Measurements from ENCODE around the gene PRR35.

PRR35 gene

GRCh38 chr16:552171-552570, 8.0 kb upstream of the PRR35 start:
- TF ChIP-seq, protein P1, sequence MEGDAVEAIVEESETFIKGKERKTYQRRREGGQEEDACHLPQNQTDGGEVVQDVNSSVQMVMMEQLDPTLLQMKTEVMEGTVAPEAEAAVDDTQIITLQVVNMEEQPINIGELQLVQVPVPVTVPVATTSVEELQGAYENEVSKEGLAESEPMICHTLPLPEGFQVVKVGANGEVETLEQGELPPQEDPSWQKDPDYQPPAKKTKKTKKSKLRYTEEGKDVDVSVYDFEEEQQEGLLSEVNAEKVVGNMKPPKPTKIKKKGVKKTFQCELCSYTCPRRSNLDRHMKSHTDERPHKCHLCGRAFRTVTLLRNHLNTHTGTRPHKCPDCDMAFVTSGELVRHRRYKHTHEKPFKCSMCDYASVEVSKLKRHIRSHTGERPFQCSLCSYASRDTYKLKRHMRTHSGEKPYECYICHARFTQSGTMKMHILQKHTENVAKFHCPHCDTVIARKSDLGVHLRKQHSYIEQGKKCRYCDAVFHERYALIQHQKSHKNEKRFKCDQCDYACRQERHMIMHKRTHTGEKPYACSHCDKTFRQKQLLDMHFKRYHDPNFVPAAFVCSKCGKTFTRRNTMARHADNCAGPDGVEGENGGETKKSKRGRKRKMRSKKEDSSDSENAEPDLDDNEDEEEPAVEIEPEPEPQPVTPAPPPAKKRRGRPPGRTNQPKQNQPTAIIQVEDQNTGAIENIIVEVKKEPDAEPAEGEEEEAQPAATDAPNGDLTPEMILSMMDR (IDR thresholded peaks at IDR 0.05), result no peak
- no peak for DNase-seq (ENCODE audit: low spot score)
- H3K4me3 ChIP-seq, result no peak overlapping the region
- no peak overlapping the region for H3K27ac ChIP-seq

- TF ChIP-seq, protein P1 (IDR thresholded peaks at IDR 0.05), result no peak
- Histone ChIP-seq H3K27ac (no peak overlapping the region), H3K4me3 (no peak overlapping the region)
- DNase-seq (ENCODE audit: low spot score), result no peak
Measured at GRCh38 chr16:553601-554296, 6.4 kb upstream of the PRR35 start.

DNA sequence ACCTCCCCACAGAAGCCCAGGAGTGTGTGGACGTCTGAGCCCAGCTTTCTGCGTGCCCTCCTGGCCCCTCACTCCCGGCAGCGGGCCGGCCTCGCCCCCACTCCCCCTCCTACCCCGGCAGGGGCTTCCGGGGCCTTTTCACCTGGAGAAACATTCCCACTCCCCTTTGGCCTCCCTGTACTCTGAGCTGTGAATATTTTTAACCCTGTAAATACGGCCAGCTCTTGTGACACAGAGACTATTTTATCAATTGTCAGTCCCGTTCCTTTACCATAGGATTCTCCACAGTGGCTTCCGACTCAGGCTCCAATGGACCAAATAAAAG, 5.9 kb upstream of the PRR35 start:
- H3K4me3 ChIP-seq, result no peak overlapping the region

GRCh38 chr16:554640-555365, 5.4 kb upstream of the PRR35 start:
- Histone ChIP-seq H3K27ac (no peak overlapping the region), H3K4me3 (no peak overlapping the region)
- TF ChIP-seq, protein P1 (IDR thresholded peaks at IDR 0.05), result no peak
- DNase-seq (ENCODE audit: low spot score), result no peak

More for the DNA sequence above, 5.9 kb upstream of the PRR35 start:
- H3K27ac ChIP-seq, result no peak overlapping the region
- TF ChIP-seq, protein P1 (IDR thresholded peaks at IDR 0.05), result no peak
- no peak for DNase-seq (ENCODE audit: low spot score)

DNA sequence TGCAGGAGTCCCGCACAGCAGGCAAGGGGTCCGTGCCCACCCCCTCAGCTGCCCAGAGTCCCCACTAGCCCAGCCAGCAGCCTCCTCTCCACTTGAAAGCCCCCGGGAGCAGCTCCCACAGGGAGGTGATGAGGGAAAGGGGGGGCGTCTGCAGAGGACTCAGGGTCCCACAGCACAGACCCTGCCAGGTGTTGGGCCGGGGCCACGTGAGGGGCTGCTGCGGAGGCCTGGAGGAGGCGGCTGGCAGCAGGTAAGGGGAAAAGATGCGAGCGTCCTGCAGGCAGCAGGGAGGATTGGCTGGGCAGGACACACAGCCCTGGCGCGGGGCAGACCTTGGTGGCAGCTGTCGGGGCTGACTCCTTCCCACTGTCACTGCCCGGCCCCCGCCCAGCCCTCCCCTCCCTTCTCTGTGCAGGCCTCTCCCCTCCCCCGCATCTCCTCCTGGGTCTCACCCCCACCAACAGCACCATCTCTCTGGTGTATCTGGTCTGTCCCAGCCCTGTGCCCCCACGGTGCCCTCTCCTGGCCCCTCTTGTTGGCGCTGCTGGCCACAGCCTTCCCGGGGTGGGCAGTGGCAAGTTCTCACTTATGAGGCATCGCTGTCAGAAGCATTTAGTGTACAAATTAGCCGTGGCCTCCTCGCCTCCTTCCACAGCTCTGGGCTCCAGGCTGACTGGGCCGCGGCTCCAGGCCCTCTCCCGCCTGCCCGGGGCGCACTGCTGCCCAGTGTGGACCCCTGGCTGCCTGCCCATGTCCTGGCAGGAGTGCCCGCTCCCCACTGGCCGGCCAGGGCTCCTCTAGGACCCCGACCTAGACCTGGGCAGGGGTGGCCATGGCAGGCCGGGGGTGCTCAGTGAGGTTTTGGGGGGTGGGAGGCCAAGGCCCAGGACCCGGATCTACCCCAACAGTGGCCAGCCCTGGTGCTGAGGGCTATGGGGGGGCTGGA, 4.4 kb upstream of the PRR35 start:
- no peak for DNase-seq (ENCODE audit: low spot score)
- no peak overlapping the region for H3K27ac ChIP-seq
- H3K4me3 ChIP-seq, result no peak overlapping the region
- TF ChIP-seq, protein P1 (IDR thresholded peaks at IDR 0.05), result no peak

- TF ChIP-seq, protein P1 (IDR thresholded peaks at IDR 0.05), result no peak
Measured at GRCh38 chr16:556474-557173, 3.6 kb upstream of the PRR35 start.

More at GRCh38 chr16:556474-557173, 3.6 kb upstream of the PRR35 start:
- DNase-seq (ENCODE audit: low spot score), result no peak
- H3K4me3 ChIP-seq, result no peak overlapping the region
- H3K27ac ChIP-seq, result no peak overlapping the region

All from coronary artery (tissue), 2 donors.